Activated CD8-positive, alpha-beta memory T cell treated with anti-CD3 and anti-CD28 coated beads, Interleukin-2, amount 50 U/mL, for 24 hours (primary cell): ENCODE results near the gene CHST5.
"Not testable (repeated sequence)": the region's sequence is repeated elsewhere in the genome, so short reads cannot be mapped to it uniquely, and the experiment has no call there.

ENCODE experiments used
- DNase-seq: peaks from one replicate; pipeline ENCODE4 v3.0.0-alpha.2; 2020; ENCODE audit errors: extremely low read depth

The CHST5 gene

DNA sequence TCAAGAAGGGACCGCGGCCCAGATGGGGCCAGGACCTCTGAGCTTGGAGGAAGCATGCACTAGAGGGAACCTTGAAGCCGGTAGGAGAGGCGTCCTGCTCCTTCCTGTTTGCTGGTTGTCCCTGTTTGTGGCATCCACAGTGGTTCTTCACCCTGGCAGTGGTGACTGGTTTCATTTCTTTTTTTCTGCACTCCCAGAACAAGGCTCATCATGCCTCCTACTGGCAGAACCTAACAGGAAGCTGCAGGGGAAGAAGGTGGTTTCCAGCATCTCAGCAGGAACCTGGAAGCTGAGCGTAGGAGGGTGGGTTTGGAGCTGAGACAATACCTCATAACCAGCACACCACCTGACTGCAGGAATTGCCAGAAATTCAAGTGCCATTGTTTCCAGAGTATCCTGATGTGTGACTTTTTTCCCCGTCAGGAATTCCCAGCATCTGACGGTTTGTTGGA, 14.3 kb upstream of the CHST5 start:
- no peak for DNase-seq

DNA sequence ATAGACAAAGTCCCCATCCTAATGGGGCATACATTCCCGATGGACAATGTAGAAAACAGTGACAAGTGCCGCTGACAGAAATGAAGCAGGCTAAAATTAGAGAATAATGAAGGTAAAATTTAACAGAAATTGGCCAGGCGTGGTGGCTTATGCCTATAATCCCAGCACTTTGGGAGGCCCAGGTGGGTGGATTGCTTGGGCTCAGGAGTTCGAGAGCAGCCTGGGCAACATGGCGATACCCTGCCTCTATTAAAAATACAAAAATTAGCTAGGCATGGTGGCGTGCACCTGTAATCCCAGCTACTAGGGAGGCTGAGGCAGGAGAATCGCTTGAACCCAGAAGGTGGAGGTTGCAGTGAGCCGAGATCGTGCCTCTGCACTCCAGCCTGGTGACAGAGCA, 12.5 kb upstream of the CHST5 start:
- not testable (repeated sequence) for DNase-seq

DNA sequence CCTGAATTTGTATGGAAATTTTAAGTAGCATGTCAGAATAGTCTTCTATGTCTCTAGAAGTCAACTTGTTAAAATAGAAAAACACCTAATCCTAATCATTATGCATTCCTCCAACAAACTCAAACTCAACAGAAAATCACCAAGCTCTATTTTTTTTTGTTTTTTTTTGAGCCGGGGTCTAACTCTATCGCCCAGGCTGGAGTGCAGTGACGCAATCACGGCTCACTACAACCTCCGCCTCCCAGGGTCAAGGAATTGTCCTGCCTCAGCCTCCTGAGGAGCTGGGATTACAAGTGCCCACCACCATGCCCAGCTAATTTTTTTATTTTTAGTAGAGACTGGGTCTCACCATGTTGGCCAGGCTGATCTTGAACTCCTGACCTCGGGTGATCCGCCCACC, 10.4 kb upstream of the CHST5 start:
- DNase-seq, result no peak

DNA sequence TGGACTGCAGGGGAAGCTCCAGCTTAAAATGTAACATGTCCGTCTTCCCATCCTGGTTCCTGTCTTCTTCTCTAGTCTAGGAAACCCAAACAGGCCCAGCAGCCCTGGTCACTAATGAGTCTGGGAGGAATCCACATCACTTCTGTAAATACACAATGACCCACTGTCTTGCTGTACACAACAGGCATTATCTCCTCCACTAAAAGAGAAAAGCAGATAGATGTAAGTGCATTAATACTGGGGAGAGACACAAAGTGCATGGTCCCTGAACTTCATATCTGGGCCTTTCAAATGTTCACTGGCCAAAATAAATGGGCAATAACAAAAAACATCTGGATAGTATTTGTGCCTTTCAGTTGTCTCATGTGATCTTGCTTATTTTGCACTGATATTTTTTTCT, 10.0 kb upstream of the CHST5 start:
- DNase-seq, result not testable (repeated sequence)

DNA sequence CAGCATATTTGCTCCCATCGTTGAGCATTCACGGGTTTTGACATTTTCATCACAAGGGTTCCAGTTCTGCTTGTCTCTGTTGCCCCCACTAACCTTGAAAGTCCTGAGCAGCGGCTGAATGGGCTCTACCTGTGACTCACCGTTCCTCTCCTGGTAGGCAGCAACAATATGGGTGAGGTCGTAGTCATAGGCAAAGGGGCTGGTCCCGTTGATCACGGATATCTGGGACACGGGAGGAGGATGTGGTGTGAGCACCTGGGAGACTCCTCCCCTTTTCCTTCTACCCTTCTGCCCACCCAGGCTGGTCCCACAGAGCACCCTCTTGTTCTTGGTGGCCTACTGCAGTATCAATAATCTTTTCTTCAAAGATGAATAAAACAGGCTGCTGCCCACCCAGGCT, 6.6 kb upstream of the CHST5 start:
- not testable (repeated sequence) for DNase-seq

DNA sequence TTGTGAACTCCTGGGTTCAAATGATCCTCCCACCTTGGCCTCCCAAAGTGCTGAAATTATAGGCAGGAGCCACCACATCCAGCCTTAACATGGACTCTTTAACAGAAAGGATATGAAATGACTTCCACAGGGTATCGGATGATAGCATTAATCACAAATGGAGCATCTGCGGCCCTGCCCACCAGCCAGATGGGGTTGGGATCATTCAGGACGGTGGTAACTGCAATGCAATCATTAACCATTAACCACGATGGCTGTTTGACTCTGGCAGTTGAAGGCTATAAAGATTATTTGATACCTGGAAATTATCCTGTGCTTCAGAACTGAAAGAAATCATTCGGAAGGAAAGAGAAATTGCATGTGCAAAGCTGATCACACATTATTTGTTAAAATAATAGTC, 5.3 kb upstream of the CHST5 start:
- no peak for DNase-seq

DNA sequence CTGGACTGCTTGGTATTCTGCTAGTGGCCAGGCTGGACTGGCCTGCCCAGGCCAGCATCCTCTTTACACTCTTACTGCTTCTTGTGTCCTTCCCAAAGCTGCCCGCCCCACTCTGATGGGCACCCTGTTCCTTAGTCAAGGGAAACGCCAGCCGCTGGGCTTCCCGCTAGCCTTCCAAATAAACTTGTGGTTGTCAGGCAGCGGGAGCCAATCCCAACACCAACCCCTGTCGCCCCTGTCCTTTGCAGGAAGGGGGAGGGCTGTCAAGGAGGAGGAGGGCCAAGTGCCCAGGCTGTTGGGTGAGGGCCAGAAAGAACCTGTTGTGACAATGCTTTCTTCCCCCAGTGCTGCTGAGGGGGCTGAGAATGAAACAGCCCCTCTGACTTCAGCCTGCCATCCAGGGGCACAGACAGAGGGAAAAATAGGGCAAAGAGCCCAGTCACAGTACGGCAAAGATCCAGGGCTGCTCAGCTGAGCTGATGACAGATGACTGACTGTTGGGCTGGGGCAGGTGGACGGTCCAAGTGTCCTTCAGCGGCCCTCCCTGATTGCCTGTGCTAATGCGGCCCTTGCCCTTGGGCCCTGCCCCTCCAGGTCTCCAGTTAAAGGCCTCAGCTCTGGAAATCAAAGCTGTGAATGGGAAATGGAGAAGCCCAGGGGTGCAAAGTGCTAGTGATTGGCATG, 3.1 kb upstream of the CHST5 start:
- not testable (repeated sequence) for DNase-seq

DNA sequence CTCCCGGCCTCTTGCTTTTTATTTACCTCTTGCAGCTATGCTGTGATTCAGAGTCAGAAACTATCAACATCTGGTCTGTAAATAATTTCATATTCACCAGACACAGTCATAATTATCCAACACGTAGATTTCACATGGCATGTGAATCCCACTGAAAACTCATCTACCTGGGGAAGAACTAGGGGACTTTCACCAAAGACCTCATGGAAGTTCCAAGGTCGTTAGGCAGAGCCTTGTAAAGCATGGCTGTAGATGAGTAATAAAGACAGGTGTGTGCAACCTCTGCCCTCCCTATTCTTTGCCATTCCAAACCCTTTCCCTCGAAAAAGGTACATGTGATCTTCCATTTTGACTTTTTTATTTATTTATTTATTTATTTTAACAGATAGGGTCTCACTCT, 1.9 kb upstream of the CHST5 start:
- no peak for DNase-seq

DNA sequence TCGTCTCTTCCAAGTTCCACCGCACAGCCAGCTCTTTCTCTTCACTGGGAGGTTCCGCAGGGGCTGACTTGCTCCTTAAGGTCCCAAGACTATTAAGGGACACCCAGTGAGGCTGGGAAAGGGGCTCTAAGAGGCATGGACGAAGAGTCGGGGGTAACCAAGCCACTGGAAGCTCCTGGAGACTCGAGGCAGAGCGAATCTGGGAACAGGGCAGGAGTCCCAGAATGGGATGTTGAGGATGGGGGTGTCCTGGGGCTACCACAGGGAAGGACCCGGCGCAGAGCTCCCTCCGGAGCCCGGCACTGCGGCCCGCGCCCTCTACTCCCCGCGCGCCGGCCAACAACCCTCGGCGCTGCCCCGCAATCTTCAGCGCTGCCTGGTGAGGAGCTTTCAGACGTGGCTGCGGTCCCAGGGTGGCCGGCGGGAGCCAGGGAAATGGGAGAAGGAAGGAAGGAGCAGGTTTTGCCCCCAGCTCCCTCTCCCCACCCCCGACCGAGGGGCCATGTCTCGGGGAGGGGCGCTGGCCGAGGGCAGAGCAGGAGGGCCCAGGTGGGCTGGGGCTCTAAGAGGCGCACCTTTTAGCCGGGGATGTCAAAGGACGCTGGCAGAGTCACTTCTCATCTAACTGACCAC, 581 bp downstream of the CHST5 start:
- no peak for DNase-seq

DNA sequence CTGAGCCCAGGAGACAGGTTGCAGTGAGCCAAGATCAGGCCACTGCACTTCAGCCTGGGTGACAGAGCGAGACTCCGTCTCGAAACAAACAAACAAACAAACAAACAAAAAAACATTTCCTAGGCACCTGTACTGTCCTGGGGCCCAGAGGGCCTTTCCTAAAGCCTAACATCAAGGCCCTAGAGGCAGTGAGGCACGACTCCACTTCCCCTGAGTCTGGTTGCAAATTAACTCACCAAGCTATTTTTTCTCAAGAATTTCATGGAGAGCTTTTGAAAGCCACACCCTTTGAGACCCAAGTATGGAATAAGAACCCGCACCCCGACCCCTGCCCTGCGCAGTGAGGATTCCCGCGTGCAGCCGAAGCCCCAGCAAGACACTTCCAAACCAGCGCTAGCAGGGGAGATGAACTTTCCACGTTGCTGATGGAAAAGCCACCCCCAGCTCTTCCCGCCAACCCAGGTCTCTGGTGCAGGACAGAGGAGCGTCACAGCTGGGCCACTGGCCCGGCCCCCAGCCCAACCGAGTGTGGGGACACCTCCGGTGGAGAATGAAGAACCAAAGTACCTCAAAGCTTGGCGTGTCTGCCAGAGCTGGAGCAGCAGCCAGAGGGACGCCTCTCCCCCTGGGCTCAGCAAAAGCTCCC, 1.2 kb downstream of the CHST5 start:
- no peak for DNase-seq

DNA sequence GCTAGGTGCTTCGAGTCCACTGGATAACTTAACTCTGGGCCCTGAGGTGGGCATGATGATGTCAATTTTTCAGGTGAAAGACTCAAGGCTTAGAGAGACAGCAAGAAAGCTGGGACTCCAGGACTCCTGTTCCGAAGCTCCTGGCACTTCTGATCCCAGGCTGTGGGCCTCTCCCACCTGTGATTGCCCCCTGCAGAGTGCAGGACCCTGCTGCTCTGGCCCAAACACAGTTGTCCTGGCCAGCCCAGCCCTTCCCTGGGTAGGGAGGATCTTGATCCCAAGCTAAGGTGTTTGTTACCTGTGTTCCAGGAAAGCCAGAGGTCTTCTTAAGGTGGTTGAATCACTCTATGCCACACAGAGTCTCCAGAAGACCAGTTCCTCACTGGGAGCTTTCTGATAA, 3.1 kb downstream of the CHST5 start:
- no peak for DNase-seq

DNA sequence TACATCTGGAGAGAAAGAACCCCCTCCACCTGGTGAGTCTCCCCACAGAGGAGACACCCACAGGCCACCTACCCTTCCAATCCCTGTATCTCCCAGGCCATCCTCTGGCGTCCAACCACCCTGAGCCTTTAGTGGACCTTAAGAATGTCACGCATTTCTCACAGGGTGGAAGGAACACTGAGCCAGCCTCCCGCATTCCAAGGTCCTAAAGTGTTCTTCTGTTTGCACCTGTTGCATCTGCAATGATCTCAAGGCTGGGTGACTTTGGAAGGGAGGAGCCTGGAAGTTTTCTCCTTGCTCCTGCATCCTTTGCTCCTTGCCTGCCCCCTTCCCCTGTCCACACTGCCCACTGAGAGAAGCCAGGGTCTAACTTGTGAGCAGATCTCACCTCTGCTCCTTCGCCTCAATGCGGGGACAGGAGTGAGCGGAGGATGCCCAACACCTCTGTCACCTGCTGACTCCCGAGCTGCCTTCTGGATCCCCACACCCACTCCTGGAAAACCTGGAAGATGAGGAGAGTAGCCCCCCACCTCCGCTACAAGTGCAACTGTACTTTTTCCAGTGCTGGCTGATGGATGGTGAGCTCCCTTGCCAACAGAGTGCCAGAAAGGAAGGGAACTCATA, 3.7 kb downstream of the CHST5 start:
- no peak for DNase-seq

DNA sequence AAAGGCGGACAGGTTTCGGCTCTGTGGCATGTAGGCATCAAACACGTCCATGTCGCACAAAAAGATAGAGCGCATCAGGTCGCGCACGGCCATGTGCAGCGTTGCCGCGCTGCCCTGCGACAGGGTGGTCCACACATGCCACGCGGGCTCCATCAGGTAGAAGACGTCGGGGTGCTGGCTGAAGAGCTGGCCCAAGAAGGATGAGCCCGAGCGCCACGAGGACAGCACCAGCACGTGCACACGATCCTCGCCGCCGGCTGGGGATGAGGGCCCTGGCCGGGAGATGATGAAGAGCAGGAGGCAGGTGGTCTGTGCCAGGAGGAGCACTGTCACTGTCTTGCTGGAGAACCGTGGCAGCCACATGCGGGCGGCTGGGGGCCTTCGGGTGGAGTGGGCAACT, 5.9 kb downstream of the CHST5 start:
- DNase-seq, result no peak

DNA sequence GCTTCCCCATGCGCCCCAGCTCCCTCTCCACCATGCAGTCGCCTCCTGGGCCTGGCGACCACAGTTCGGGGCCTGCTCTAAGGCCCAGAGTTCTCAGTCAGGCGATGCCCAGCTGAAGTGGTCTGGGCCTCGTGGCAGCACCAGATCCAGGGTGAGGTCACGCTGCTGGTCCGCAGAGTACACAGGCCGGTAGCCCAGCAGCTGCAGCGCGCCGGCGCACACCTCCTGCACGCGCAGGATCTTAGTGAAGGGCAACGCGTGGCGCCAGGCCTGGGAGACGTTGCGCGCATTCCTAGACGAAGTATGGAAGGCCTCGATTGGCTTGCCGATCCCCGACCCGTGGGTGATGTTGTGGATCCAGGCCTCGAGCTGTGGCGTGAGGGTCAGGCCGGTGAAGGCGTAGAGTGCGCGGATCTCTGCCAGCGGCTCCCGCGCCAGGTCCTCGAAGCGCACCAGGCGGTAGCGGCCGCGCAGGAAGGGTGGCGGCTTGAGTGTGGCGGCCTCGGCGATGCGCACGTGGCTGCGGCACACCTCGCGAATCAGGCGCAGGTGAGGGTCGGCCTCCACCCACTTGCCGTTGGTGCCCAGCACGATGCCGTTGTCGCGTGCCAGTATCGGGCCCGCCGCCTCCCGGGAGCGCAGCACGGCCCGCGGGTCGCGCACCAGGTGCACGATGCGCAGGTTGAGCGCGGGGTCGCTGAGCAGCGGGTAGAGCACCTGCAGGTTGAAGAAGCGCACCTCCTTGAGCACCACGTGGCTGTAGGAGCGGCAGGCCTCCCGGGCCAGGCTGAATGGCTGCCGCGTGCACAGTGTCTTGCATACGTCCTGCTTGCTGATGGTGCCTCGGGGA, 6.6 kb downstream of the CHST5 start:
- DNase-seq, result no peak

DNA sequence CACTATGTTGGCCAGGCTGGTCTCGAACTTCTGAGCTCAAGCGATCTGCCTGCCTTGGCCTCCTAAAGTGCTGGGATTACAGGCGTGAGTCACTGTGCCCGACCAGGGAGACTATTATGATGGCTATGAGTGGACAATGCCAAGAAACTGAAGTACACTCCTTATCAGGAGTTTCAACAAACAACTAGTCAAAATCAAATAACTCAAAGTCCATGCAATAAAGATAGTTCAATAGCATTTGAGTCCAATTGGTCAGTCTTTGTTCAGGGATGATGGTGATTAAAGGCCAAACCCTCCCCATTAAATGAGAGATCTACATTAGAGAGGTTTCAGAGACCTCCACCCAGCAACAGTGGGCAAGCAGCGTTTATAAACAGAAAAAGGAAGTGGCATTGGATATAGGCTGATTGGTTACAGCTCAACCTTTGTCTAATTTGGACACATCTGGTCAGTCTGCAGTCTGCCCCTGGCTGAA, 8.0 kb downstream of the CHST5 start:
- DNase-seq, result no peak

DNA sequence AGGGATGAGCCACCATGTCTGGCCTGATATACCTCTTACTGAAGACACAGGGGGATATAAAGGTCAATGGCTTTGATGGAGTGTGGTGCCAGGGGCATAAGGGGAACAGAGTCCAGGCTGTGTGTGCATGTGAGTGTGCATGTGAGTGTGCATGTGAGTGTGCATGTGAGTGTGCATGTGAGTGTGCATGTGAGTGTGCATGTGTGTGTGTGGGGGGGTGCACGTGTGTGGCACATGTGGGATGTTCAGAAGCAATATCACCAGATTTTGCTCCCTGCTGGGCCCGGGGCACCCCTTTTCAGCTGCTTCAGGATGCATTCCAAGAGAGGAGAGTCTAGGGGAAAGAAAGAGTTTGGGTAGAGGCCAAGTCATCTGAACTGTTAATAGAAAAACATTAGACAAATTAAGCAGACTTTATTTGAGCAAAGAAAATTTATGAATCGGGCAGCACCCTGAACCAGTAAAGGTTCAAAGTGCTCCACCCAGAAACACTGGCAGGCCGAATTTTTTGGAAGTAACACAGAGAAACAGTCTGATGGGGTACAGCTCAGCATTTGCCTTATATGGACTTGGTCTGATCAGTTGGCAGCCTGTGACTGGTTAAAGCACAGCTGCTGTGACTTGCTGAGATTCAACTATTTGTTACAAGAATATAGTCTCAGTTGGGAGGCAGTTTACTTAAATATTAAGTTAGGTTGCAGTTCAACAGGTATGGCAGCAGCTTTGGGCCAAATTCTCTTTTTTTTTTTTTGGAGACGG, 9.7 kb downstream of the CHST5 start:
- no peak for DNase-seq

DNA sequence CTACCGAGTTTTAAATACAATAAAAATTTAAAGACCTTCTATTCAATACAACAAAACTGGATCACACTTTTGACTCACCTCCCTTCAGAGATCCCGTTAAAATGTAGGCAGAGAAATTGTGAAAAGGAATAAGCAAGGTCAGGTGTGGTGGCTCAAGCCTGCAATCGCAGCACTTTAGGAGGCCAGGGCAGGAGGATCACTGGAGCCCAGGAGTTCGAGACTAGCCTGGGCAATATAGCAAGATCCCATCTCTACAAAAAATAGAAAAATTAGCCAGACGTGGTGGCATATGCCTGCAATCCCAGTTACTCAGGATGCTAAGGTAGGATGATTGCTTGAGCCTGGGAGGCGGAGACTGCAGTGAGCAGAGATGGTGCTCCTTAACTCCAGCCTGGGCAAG, 16.7 kb downstream of the CHST5 start:
- no peak for DNase-seq

DNA sequence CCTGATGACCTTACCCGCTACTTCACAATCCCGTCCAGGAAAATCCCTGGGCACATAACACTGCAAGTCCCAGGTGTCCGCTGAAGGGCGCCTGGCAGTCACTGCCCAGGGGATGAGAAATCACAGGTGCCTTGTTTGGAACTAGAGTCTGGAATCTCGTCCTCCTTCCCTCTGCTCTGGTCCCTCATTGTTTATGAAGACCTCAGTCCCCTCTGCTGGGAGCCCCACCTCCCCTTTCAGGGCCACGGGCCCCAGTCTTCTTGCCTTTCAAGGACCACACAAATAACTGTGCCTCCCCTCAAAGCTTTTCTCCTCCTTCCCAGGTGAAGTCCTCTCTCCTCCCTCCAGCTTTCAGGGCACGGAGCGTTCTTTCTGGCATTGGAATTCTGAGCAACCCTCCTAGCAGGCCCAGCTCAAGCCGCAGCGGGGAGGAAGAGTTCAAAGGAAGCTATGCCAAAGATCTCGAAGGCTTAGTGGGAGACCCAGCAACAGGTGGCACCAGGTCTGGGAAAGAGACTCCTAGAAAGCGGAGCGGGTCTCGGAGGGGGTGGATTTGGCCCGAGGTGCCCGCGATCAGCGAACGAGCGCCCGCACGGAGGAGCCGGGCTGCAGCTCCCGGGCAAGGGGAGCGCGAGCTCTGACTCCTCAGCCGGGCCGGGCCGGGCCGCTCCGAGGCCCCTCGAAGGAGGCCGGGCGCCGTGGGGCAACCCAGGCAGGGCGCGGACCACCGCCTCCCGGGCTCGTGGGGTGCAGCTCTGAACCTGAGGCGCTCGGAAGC, 19.5 kb downstream of the CHST5 start:
- DNase-seq, result not testable (repeated sequence)

DNA sequence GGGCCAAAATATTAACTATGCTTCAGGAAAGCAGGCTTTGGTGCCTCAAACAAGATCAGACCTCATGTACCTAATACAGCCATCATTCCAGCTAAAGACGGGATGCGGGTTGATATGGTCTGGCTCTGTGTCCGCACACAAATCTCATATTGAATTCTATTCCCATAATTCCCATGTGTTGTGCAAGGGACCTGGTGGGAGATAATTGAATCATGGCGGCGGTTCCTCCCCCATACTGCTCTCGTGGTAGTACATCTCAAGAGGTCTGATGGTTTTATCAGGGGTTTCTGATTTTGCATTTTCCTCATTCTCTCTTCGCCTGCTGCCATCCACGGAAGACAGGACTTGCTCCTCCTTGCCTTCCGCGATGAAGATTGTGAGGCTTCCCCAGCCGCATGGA, 21.6 kb downstream of the CHST5 start:
- DNase-seq, result no peak

DNA sequence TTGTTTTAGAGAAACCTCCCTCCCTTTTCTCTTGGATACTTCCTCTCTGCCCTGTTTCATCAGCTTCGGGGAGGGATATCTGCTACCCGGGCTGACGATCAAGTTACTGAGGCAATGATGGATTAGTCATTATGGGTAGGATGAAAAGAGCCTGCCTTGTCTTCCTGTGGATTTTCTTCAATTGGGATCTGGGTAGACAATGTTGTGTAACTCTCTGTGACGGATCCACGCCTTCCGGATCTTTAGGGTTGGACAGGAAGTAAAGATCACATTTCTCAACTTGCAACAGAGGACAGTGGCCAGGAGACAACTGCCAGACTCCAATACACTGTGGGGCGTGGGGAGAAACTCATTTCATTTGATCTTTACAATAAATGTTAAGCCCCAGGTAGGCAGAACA, 29.3 kb downstream of the CHST5 start:
- no peak for DNase-seq
